ENCODE measurements around the gene IMMP2L. TPM values are rescaled to one million over a fixed set of nuclear protein-coding genes. Genes with fewer than 3 reads are reported as not detected.

The IMMP2L gene
- polyA plus RNA-seq, 1 of the 3 experiments (the other 2 are of a cell fraction): 10.7 TPM

GRCh38 chr7:110804501-110804900 is 757.8 kb downstream of the IMMP2L start:
- H3K27ac ChIP-seq (ENCODE audit: low read depth in 2 of 2, low read length in 1 of 2): no peak overlapping the region
- ChIA-PET POLR2A (no interaction called here), CTCF (no interaction called here)
- H3K4me2 ChIP-seq: no peak overlapping the region
- no peaks in the 10 kb centered on the region for H3K9me2 ChIP-seq
- 65% methylated on average over 5 of the region's 5 CpGs for WGBS (ENCODE audit: low lambda C conversion rate)
- no peaks in the 10 kb centered on the region for H3K9me3 ChIP-seq
- no peak for DNase-seq
- no peaks in the 10 kb centered on the region for H3F3A ChIP-seq (replicated peaks; ENCODE audit: insufficient read depth)
- no peak overlapping the region for H2AFZ ChIP-seq (ENCODE audit: low read depth)
- H3K27me3 ChIP-seq (ENCODE audit: insufficient read depth): no peaks in the 10 kb centered on the region
- H3K4me3 ChIP-seq (ENCODE audit: low read depth in 2 of 2, low read length in 1 of 2): no peak overlapping the region
- H3K79me2 ChIP-seq (ENCODE audit: insufficient read depth): no peaks in the 10 kb centered on the region
- no peak overlapping the region for H3K9ac ChIP-seq
- H4K20me1 ChIP-seq (ENCODE audit: insufficient read depth): no peaks in the 10 kb centered on the region
- H3K36me3 ChIP-seq (replicated peaks in 1 of 2; ENCODE audit: control insufficient read depth in 1 of 2, insufficient read depth in 2 of 2, low read length in 1 of 2): no peaks in the 10 kb centered on the region
- TF ChIP-seq RXRA (IDR thresholded peaks at IDR 0.05; ENCODE audit: borderline replicate concordance, low read depth): no peak
- H3K4me1 ChIP-seq (ENCODE audit: control insufficient read depth in 1 of 2, insufficient read depth in 2 of 2, low read depth in 1 of 2, low read length in 1 of 2): no peaks in the 10 kb centered on the region

GRCh38 chr7:110803602-110804143 is 758.6 kb downstream of the IMMP2L start:
- Histone ChIP-seq H3K9me2 (no peaks in the 10 kb centered on the region), H3F3A (replicated peaks; ENCODE audit: insufficient read depth) (no peaks in the 10 kb centered on the region), H2AFZ (ENCODE audit: low read depth) (no peak overlapping the region), H3K4me2 (no peak overlapping the region), H3K9ac (no peak overlapping the region), H3K27ac (ENCODE audit: low read depth in 2 of 2, low read length in 1 of 2) (no peak overlapping the region), H3K27me3 (ENCODE audit: insufficient read depth) (no peaks in the 10 kb centered on the region), H3K4me3 (ENCODE audit: low read depth in 2 of 2, low read length in 1 of 2) (no peak overlapping the region), H3K36me3 (replicated peaks in 1 of 2; ENCODE audit: control insufficient read depth in 1 of 2, insufficient read depth in 2 of 2, low read length in 1 of 2) (no peaks in the 10 kb centered on the region), H4K20me1 (ENCODE audit: insufficient read depth) (no peaks in the 10 kb centered on the region), H3K4me1 (ENCODE audit: control insufficient read depth in 1 of 2, insufficient read depth in 2 of 2, low read depth in 1 of 2, low read length in 1 of 2) (no peaks in the 10 kb centered on the region), H3K79me2 (ENCODE audit: insufficient read depth) (no peaks in the 10 kb centered on the region), H3K9me3 (no peaks in the 10 kb centered on the region)
- ChIA-PET POLR2A (no interaction called here), CTCF (no interaction called here)
- DNase-seq: no peak
- TF ChIP-seq YY1 (IDR thresholded peaks at IDR 0.05; ENCODE audit: low read depth): no peak
- TF ChIP-seq JUND (IDR thresholded peaks at IDR 0.05): no peak
- no peak for TF ChIP-seq REST (IDR thresholded peaks at IDR 0.05; ENCODE audit: low read depth, low read length)
- TF ChIP-seq FOXJ3 (CRISPR knock-in tag; IDR thresholded peaks at IDR 0.05): no peak
- TF ChIP-seq, protein P1, sequence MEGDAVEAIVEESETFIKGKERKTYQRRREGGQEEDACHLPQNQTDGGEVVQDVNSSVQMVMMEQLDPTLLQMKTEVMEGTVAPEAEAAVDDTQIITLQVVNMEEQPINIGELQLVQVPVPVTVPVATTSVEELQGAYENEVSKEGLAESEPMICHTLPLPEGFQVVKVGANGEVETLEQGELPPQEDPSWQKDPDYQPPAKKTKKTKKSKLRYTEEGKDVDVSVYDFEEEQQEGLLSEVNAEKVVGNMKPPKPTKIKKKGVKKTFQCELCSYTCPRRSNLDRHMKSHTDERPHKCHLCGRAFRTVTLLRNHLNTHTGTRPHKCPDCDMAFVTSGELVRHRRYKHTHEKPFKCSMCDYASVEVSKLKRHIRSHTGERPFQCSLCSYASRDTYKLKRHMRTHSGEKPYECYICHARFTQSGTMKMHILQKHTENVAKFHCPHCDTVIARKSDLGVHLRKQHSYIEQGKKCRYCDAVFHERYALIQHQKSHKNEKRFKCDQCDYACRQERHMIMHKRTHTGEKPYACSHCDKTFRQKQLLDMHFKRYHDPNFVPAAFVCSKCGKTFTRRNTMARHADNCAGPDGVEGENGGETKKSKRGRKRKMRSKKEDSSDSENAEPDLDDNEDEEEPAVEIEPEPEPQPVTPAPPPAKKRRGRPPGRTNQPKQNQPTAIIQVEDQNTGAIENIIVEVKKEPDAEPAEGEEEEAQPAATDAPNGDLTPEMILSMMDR (IDR thresholded peaks at IDR 0.05): no peak
- TF ChIP-seq RFX5 (IDR thresholded peaks at IDR 0.05; ENCODE audit: low read length): no peak
- TF ChIP-seq, protein P2, sequence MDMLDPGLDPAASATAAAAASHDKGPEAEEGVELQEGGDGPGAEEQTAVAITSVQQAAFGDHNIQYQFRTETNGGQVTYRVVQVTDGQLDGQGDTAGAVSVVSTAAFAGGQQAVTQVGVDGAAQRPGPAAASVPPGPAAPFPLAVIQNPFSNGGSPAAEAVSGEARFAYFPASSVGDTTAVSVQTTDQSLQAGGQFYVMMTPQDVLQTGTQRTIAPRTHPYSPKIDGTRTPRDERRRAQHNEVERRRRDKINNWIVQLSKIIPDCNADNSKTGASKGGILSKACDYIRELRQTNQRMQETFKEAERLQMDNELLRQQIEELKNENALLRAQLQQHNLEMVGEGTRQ (IDR thresholded peaks at IDR 0.05; ENCODE audit: borderline replicate concordance, low read depth, low read length): no peak
- TF ChIP-seq EP300 (IDR thresholded peaks at IDR 0.05; ENCODE audit: borderline replicate concordance in 1 of 2, low read depth in 1 of 2, low read length in 1 of 2): no peak
- TF ChIP-seq, protein P3, sequence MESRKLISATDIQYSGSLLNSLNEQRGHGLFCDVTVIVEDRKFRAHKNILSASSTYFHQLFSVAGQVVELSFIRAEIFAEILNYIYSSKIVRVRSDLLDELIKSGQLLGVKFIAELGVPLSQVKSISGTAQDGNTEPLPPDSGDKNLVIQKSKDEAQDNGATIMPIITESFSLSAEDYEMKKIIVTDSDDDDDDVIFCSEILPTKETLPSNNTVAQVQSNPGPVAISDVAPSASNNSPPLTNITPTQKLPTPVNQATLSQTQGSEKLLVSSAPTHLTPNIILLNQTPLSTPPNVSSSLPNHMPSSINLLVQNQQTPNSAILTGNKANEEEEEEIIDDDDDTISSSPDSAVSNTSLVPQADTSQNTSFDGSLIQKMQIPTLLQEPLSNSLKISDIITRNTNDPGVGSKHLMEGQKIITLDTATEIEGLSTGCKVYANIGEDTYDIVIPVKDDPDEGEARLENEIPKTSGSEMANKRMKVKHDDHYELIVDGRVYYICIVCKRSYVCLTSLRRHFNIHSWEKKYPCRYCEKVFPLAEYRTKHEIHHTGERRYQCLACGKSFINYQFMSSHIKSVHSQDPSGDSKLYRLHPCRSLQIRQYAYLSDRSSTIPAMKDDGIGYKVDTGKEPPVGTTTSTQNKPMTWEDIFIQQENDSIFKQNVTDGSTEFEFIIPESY (IDR thresholded peaks at IDR 0.05; ENCODE audit: borderline replicate concordance, low read depth): no peak
- no peak for TF ChIP-seq POLR2AphosphoS5 (IDR thresholded peaks at IDR 0.05; ENCODE audit: low read depth, low read length)
- TF ChIP-seq EZH2phosphoT487 (IDR thresholded peaks at IDR 0.05; ENCODE audit: borderline replicate concordance, low read depth): no peak
- no peak for TF ChIP-seq MAX (IDR thresholded peaks at IDR 0.05; ENCODE audit: low read depth)
- no peak for TF ChIP-seq NRF1 (IDR thresholded peaks at IDR 0.05; ENCODE audit: low read depth, low read length)
- TF ChIP-seq, protein P4, sequence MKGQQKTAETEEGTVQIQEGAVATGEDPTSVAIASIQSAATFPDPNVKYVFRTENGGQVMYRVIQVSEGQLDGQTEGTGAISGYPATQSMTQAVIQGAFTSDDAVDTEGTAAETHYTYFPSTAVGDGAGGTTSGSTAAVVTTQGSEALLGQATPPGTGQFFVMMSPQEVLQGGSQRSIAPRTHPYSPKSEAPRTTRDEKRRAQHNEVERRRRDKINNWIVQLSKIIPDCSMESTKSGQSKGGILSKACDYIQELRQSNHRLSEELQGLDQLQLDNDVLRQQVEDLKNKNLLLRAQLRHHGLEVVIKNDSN (IDR thresholded peaks at IDR 0.05; ENCODE audit: borderline replicate concordance, low read depth): no peak
- no peak for TF ChIP-seq FOXM1 (IDR thresholded peaks at IDR 0.05; ENCODE audit: low read depth)
- no peak for TF ChIP-seq RCOR1 (IDR thresholded peaks at IDR 0.05; ENCODE audit: low read length)

Data from SK-N-SH (cell line).